T-cell (primary cell): Measurements from ENCODE around the gene PIK3R5. TPM values are rescaled to one million over a fixed set of nuclear protein-coding genes. Genes with fewer than 3 reads are reported as not detected.

Source experiments
- ATAC-seq, 4 experiments: fragments of 200-7000 bp in 3 of 4; fragments of 150-1000 bp in 1 of 4; cut with Tn5 transposase; replicated peaks in 1 of 4; 1 replicate in 3 of 4; 2 replicates in 1 of 4; pipeline ENCODE4 v1.10.0; 2021; ENCODE audit warnings: moderate library complexity in 3 of 4, mild to moderate bottlenecking in 2 of 4, moderate number of reproducible peaks in 1 of 4
- CTCF ChIA-PET, 2 donors: fragments of 300-600 bp; sonication (Branson Sonifier 250); formaldehyde crosslinking; loops; one replicate each; lab custom pipeline; 2022; ENCODE audit warnings: antibody characterized with exemption in 2 of 2; lab: Charles Lee
- POLR2A ChIA-PET, 2 donors: fragments of 300-600 bp; sonication (Branson Sonifier 250); formaldehyde crosslinking; loops; one replicate each; lab custom pipeline; 2022; ENCODE audit warnings: antibody characterized with exemption in 2 of 2; lab: Charles Lee
- DNase-seq, 35 experiments: peaks; one replicate each; pipeline versions ENCODE4 v3.0.0 to v3.0.0-alpha.2; 2013 to 2023
- H3K27ac ChIP-seq: one replicate; pipeline ENCODE4 v1.5.1; 2013; ENCODE audit warnings: low read length
- H3K27me3 ChIP-seq, 2 experiments: replicated peaks in 1 of 2; 1 replicate in 1 of 2; 2 replicates in 1 of 2; pipeline versions ENCODE4 v1.6.1 to v1.7.0; 2013; ENCODE audit warnings: low read length in 1 of 2, mixed read lengths in 1 of 2; ENCODE audit not compliant: control insufficient read depth in 2 of 2, insufficient read depth in 2 of 2; ENCODE audit errors: extremely low read depth in 1 of 2
- H3K36me3 ChIP-seq, 2 donors: 1 replicate in 1 of 2; 2 replicates in 1 of 2; pipeline versions ENCODE4 v1.6.1 to v1.7.0; 2013; ENCODE audit warnings: low read length in 1 of 2; ENCODE audit not compliant: control insufficient read depth in 2 of 2, insufficient read depth in 1 of 2; ENCODE audit errors: extremely low read depth in 1 of 2
- H3K4me1 ChIP-seq, 2 experiments: 1 replicate in 1 of 2; 2 replicates in 1 of 2; pipeline versions ENCODE4 v1.6.1 to v1.7.0; 2013; ENCODE audit warnings: low read length in 2 of 2, mixed read lengths in 1 of 2; ENCODE audit not compliant: insufficient read depth in 2 of 2, control insufficient read depth in 1 of 2; ENCODE audit errors: extremely low read depth in 1 of 2
- H3K4me3 ChIP-seq, 2 donors: 1 replicate in 1 of 2; 2 replicates in 1 of 2; pipeline versions ENCODE4 v1.5.1 to v1.7.0; 2013; ENCODE audit warnings: mild to moderate bottlenecking in 2 of 2, low read length in 1 of 2, moderate library complexity in 1 of 2; ENCODE audit not compliant: control insufficient read depth in 1 of 2; ENCODE audit errors: extremely low read depth in 1 of 2
- H3K9me3 ChIP-seq: 2 replicates; pipeline ENCODE4 v1.7.0; 2013
- H3K27ac Mint-ChIP-seq, 2 donors: one replicate each; pipeline ENCODE4 v1.8.0; 2020 to 2021; ENCODE audit warnings: mild to moderate bottlenecking in 2 of 2, mixed read lengths in 2 of 2
- H3K27me3 Mint-ChIP-seq, 2 donors: one replicate each; pipeline ENCODE4 v1.8.0; 2021 to 2022; ENCODE audit warnings: mixed read lengths in 2 of 2
- H3K36me3 Mint-ChIP-seq: one replicate; pipeline ENCODE4 v1.8.0; 2021; ENCODE audit warnings: mixed read lengths
- H3K4me1 Mint-ChIP-seq, 3 donors: one replicate each; pipeline ENCODE4 v1.8.0; 2020 to 2022; ENCODE audit warnings: mixed read lengths in 3 of 3, mild to moderate bottlenecking in 1 of 3
- H3K4me3 Mint-ChIP-seq, 3 donors: one replicate each; pipeline ENCODE4 v1.8.0; 2020 to 2022; ENCODE audit warnings: mild to moderate bottlenecking in 3 of 3, mixed read lengths in 3 of 3, moderate library complexity in 3 of 3
- H3K9me3 Mint-ChIP-seq, 3 donors: one replicate each; pipeline ENCODE4 v1.8.0; 2020 to 2022; ENCODE audit warnings: mixed read lengths in 3 of 3
- WGBS: methylation state at CpG from one replicate; pipeline ENCODE4 v1.1.5; 2013; ENCODE audit warnings: missing lambda C conversion rate; ENCODE audit not compliant: insufficient coverage; 5-methylcytosine and 5-hydroxymethylcytosine counted together
- total RNA-seq, 35 experiments: library from RNA in 6 of 35; stranded (reverse) in 6 of 35; fragments of 120-200 nt in 1 of 35; gene quantifications; one replicate each; pipeline versions ENCODE4 v1.2.1 to v1.2.4 and lab custom pipeline; 2013 to 2026

Gene PIK3R5
- total RNA-seq, 5 donors from 2014 or later (not counting 1 experiment from before 2014, with no cell fraction given), result 118 to 210 (median 151) TPM

DNA sequence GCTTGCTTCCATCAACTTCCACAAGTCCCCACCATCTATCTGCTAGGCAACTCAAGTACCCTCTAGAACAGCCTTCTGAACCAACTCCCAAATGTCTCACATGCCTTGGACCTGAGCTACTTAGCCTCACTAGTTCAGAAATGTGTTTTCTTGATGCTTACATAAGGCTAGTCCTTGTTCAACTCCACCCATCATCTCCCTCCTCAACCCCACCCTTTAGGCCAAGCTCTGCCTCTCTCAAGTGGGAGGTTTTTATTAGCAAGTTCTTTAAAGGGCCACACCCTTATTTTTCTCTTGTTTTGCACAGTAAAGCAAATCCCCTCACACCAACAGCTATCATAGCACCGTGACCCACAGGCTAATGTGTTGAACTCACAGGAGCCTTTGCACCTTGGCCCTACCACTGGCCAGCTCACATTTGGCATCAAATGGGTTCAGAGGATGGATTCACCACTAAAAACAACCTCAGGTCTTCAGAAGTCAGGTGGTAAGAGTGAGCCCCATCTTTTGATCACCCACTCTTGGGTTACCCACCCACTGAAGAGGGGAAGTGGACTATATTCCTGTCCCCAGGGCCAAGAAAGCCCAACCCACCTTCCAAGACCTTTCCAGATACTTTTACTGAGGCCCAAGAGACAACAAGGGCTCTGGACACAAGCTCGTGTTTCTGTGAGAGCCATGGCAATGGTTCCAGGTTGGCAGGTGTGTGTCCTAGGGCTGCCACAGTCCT is 12.2 kb downstream of the PIK3R5 start:
- no peaks in the 10 kb centered on the region for H3K27me3 Mint-ChIP-seq
- WGBS, result 20% methylated on average over 1 of the region's 2 CpGs
- POLR2A ChIA-PET, result interaction anchor here (0.6 to 1.9 kb wide), 5 partner anchors 8 to 54 kb away, joined by 3 to 12 read pairs (median 5); no protein-coding TSS in a partner anchor

GRCh38 chr17:8952191-8952590 is 13.3 kb downstream of the PIK3R5 start:
- Mint-ChIP-seq H3K27me3 (no peaks in the 10 kb centered on the region), H3K4me1 (peaks cover 94 to 97% (median 96%) of the 10 kb centered on the region in 3 donors), H3K27ac (peak overlapping the region; percentile 84 to 97), H3K36me3 (peaks cover 51% of the 10 kb centered on the region), H3K9me3 (peaks cover 0 to 2% (median 0%) of the 10 kb centered on the region in 3 donors), H3K4me3 (peak overlapping the region in 2 of 3 donors; percentile 32 to 73)
- peak overlapping the region; percentile 86 for H3K27ac ChIP-seq
- ATAC-seq (no peak), DNase-seq (peak in 1 of 35 experiments; percentile 57)
- H3K4me3 ChIP-seq, result no peak overlapping the region
- CTCF ChIA-PET, result interaction anchor here in 1 of 2 donors (0.7 to 1.2 kb wide), 3 partner anchors 8 to 11 kb away, joined by 3 read pairs; no protein-coding TSS in a partner anchor
- POLR2A ChIA-PET, result interaction anchor here (0.6 to 1.9 kb wide), 2 partner anchors 10 to 11 kb away, joined by 4 to 5 read pairs; no protein-coding TSS in a partner anchor
- peaks cover 0 to 15% of the 10 kb centered on the region in 2 donors for H3K36me3 ChIP-seq
- no peaks in the 10 kb centered on the region for H3K27me3 ChIP-seq
- no CpG with 5 or more reads among the region's 1 CpG for WGBS
- peaks cover 58 to 74% of the 10 kb centered on the region in 2 experiments for H3K4me1 ChIP-seq
- H3K9me3 ChIP-seq, result no peaks in the 10 kb centered on the region

More for the DNA sequence above, 12.2 kb downstream of the PIK3R5 start:
- H3K36me3 ChIP-seq, result peaks cover 0 to 16% of the 10 kb centered on the region in 2 donors
- H3K4me3 ChIP-seq, result peak overlapping the region in 1 of 2 donors; percentile 17
- no peaks in the 10 kb centered on the region for H3K9me3 ChIP-seq
- peaks cover 0 to 2% (median 0%) of the 10 kb centered on the region in 3 donors for H3K9me3 Mint-ChIP-seq
- CTCF ChIA-PET, result interaction anchor here (0.5 to 2.3 kb wide), 5 partner anchors 9 to 38 kb away, joined by 3 to 11 read pairs (median 3); no protein-coding TSS in a partner anchor
- H3K27me3 ChIP-seq, result no peaks in the 10 kb centered on the region
- peaks cover 53% of the 10 kb centered on the region for H3K36me3 Mint-ChIP-seq
- H3K4me1 Mint-ChIP-seq, result peaks cover 96 to 99% (median 99%) of the 10 kb centered on the region in 3 donors
- H3K4me3 Mint-ChIP-seq, result peak overlapping the region; percentile 44 to 73 (median 52)
- ATAC-seq (peak in 2 of 4 experiments; percentile 23 to 31), DNase-seq (peak in 5 of 35 experiments; percentile 27 to 59 (median 39))
- H3K4me1 ChIP-seq, result peaks cover 66 to 75% of the 10 kb centered on the region in 2 experiments
- H3K27ac ChIP-seq, result peak overlapping the region; percentile 86
- H3K27ac Mint-ChIP-seq, result peak overlapping the region; percentile 84 to 97

DNA sequence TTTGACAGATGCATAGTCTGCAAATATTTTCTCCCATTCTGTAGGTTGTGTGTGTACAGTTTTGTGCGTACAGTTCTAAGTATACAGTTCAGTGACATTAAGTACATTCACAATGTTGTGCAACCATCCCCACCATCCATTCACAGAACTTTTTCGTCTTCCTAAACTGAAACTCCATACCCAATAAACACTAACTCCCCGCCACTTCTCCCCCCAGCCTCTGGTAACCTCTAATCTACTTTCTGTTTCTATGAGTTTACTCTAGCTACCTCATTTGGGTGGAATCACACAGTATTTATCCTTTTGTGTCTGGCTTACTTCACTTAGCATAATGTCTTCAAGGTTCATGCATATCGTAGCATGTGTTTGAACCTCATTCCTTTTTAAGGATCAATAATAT is 14.3 kb downstream of the PIK3R5 start:
- Mint-ChIP-seq H3K4me1 (peaks cover 94 to 97% (median 96%) of the 10 kb centered on the region in 3 donors), H3K9me3 (peaks cover 0 to 2% (median 0%) of the 10 kb centered on the region in 3 donors), H3K27ac (peak overlapping the region; percentile 84 to 97), H3K4me3 (peak overlapping the region in 2 of 3 donors; percentile 1 to 73), H3K27me3 (no peaks in the 10 kb centered on the region), H3K36me3 (peaks cover 51% of the 10 kb centered on the region)
- ChIA-PET CTCF (no interaction called here), POLR2A (no interaction called here)
- ATAC-seq, result no peak
- no peak for DNase-seq
- Histone ChIP-seq H3K9me3 (no peaks in the 10 kb centered on the region), H3K27ac (peak overlapping the region; percentile 86), H3K36me3 (peaks cover under 1 to 12% of the 10 kb centered on the region in 2 donors), H3K27me3 (no peaks in the 10 kb centered on the region), H3K4me1 (peaks cover 55 to 71% of the 10 kb centered on the region in 2 experiments), H3K4me3 (no peak overlapping the region)
- 84% methylated on average over 2 of the region's 4 CpGs for WGBS

DNA sequence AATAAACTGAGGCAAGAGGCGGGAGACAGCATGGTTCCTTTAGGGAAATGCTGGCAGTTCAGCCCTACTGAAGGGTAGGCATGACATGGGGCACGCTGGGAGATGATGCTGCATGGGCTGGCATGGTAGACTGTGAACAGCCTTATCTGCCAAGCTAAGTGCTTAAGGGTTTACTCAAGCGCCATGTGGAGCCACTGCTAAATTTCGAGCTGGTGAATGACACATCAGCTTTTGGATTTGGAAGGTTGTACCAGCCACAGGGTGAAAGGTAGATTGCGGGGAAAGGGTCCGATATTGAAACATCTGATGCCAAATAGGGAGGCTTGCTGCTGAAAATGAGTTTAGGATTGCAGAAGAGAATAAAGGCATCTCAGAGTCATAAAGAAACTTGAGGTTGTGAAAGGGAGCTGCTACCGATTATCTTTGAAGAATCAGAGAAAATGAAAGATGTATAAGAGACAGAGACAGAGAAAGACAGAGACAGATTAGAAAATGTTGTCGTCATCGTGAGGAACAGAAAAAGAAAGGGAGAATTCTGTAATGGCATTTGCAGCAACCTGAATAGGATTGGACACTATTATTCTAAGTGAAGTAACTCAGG is 16.3 kb downstream of the PIK3R5 start:
- DNase-seq (no peak), ATAC-seq (peak in 2 of 4 experiments; percentile 26 to 42)
- Histone ChIP-seq H3K9me3 (no peaks in the 10 kb centered on the region), H3K4me1 (peaks cover 52 to 69% of the 10 kb centered on the region in 2 experiments), H3K27me3 (no peaks in the 10 kb centered on the region), H3K4me3 (no peak overlapping the region), H3K36me3 (peaks cover 11 to 28% of the 10 kb centered on the region in 2 donors), H3K27ac (peak overlapping the region; percentile 59)
- ChIA-PET POLR2A (no interaction called here), CTCF (interaction anchor here (0.6 to 1.2 kb wide), 4 partner anchors 12 to 1206 kb away, joined by 3 to 4 read pairs (median 4); partner anchors contain the start of gene PIK3R5 (in 1 of the 2))
- Mint-ChIP-seq H3K27ac (peak overlapping the region; percentile 73 to 93), H3K27me3 (no peaks in the 10 kb centered on the region), H3K9me3 (peaks cover 0 to 2% (median 0%) of the 10 kb centered on the region in 3 donors), H3K4me1 (peaks cover 92 to 97% (median 96%) of the 10 kb centered on the region in 3 donors), H3K36me3 (peaks cover 59% of the 10 kb centered on the region), H3K4me3 (peak overlapping the region; percentile 42 to 61 (median 46))
- 28% methylated on average over 9 of the region's 9 CpGs for WGBS

- peak overlapping the region; percentile 7 to 61 (median 46) for H3K4me3 Mint-ChIP-seq
- H3K27ac Mint-ChIP-seq, result peak overlapping the region; percentile 73 to 93
- H3K4me1 Mint-ChIP-seq, result peaks cover 90 to 95% (median 95%) of the 10 kb centered on the region in 3 donors
- H3K36me3 ChIP-seq, result peaks cover 11 to 29% of the 10 kb centered on the region in 2 donors
- peaks cover 45 to 64% of the 10 kb centered on the region in 2 experiments for H3K4me1 ChIP-seq
- DNase-seq, result no peak
- ChIA-PET POLR2A (no interaction called here), CTCF (interaction anchor here in 1 of 2 donors (0.7 to 1.2 kb wide), 3 partner anchors 17 to 23 kb away, joined by 3 to 5 read pairs (median 3); partner anchors contain the start of gene PIK3R5)
- H3K27me3 Mint-ChIP-seq, result no peaks in the 10 kb centered on the region
- no peaks in the 10 kb centered on the region for H3K9me3 ChIP-seq
- H3K27ac ChIP-seq, result peak overlapping the region; percentile 59
- 58% methylated on average over 5 of the region's 7 CpGs for WGBS
- H3K36me3 Mint-ChIP-seq, result peaks cover 62% of the 10 kb centered on the region
- peaks cover 0 to 2% (median 0%) of the 10 kb centered on the region in 3 donors for H3K9me3 Mint-ChIP-seq
- ATAC-seq, result no peak
- no peak overlapping the region for H3K4me3 ChIP-seq
- no peaks in the 10 kb centered on the region for H3K27me3 ChIP-seq
These were observed 17.0 kb downstream of the PIK3R5 start for GRCh38 chr17:8948462-8948861.

DNA sequence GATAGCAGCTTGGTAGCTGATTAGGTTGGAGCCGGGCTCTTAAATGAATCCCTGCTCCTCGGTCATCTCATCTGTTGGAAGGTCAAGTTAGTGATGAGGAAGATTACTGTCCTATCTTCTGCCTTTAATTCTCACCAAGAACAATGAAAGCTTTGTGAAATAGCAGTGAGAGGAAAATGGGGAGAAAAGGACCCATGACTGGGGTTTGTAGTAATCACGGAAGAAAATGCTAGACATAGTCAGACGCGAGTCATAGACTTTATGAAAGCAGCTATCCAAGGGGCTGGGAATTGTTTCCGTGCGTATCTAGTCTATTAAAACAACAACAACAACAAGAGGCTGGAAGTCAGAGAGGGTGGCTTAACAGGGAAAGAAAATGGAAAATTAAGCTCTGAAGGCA is 18.3 kb downstream of the PIK3R5 start:
- H3K4me3 Mint-ChIP-seq, result peak overlapping the region in 1 of 3 donors; percentile 36
- DNase-seq (no peak), ATAC-seq (no peak)
- ChIA-PET POLR2A (no interaction called here), CTCF (no interaction called here)
- no peaks in the 10 kb centered on the region for H3K27me3 ChIP-seq
- H3K36me3 Mint-ChIP-seq, result peaks cover 56% of the 10 kb centered on the region
- WGBS, result no CpG with 5 or more reads among the region's 7 CpGs
- H3K4me1 ChIP-seq, result peaks cover 43 to 64% of the 10 kb centered on the region in 2 experiments
- H3K36me3 ChIP-seq, result peaks cover 11 to 30% of the 10 kb centered on the region in 2 donors
- no peak overlapping the region for H3K4me3 ChIP-seq
- peak overlapping the region; percentile 73 to 93 for H3K27ac Mint-ChIP-seq
- H3K27ac ChIP-seq, result no peak overlapping the region
- H3K4me1 Mint-ChIP-seq, result peaks cover 89 to 94% (median 94%) of the 10 kb centered on the region in 3 donors
- no peaks in the 10 kb centered on the region for H3K9me3 ChIP-seq
- H3K27me3 Mint-ChIP-seq, result no peaks in the 10 kb centered on the region
- H3K9me3 Mint-ChIP-seq, result peaks cover 0 to 2% (median 0%) of the 10 kb centered on the region in 3 donors
